Calu3 (cell line): ENCODE results near the gene MAGIX. TPM values are rescaled to one million over a fixed set of nuclear protein-coding genes. Genes with fewer than 3 reads are reported as not detected.
A peak's percentile ranks its signal among the peaks of the same experiment; 100 is the strongest.

ENCODE experiments used
- BruUV-seq: library from RNA; stranded (reverse); fragments of 400-500 nt; replicated peaks from 2 replicates; lab custom pipeline; 2021; lab: Mats Ljungman, UMichigan
- CTCF ChIA-PET: fragments of 300-600 bp; sonication (Branson Sonifier 250); formaldehyde crosslinking; loops from one replicate; lab custom pipeline; 2022; ENCODE audit warnings: antibody characterized with exemption; lab: Charles Lee
- DNase-seq: peaks from one replicate; pipeline ENCODE4 v3.0.0; 2022
- H3K27ac Mint-ChIP-seq: one replicate; pipeline ENCODE4 v1.8.0; 2022; ENCODE audit warnings: mixed read lengths; ENCODE audit not compliant: unreplicated experiment
- H3K27me3 Mint-ChIP-seq: one replicate; pipeline ENCODE4 v1.8.0; 2022; ENCODE audit warnings: mixed read lengths; ENCODE audit not compliant: unreplicated experiment
- H3K36me3 Mint-ChIP-seq: one replicate; pipeline ENCODE4 v1.8.0; 2022; ENCODE audit warnings: mild to moderate bottlenecking, moderate library complexity, mixed read lengths; ENCODE audit not compliant: insufficient read depth, unreplicated experiment
- H3K4me1 Mint-ChIP-seq: one replicate; pipeline ENCODE4 v1.8.0; 2022; ENCODE audit warnings: mild to moderate bottlenecking, low read depth, mixed read lengths; ENCODE audit not compliant: unreplicated experiment
- H3K4me3 Mint-ChIP-seq: one replicate; pipeline ENCODE4 v1.8.0; 2022; ENCODE audit warnings: mild to moderate bottlenecking, low read depth, moderate library complexity, mixed read lengths; ENCODE audit not compliant: unreplicated experiment
- H3K9me3 Mint-ChIP-seq: one replicate; pipeline ENCODE4 v1.8.0; 2022; ENCODE audit warnings: low read depth, mixed read lengths; ENCODE audit not compliant: unreplicated experiment
- CTCF ChIP-seq: fragments of 200-600 bp; IDR thresholded peaks from one replicate; pipeline ENCODE4 v1.8.0; 2022; ENCODE audit warnings: antibody characterized with exemption; ENCODE audit not compliant: unreplicated experiment
- intact Hi-C: fragments of 100-400 bp; cut with micrococcal nuclease; formaldehyde crosslinking; loops from one replicate; pipeline ENCODE4 v1.10.0; 2022; ENCODE audit not compliant: unreplicated experiment
- total RNA-seq: library from RNA; stranded (reverse); gene quantifications from 2 replicates; pipeline ENCODE4 v1.2.3, GENCODE V29; 2022

MAGIX gene
- total RNA-seq, 1 experiment from 2014 or later = 13.9 TPM

- no TSS peak for BruUV-seq
- H3K4me3 Mint-ChIP-seq = no peak overlapping the region
- CTCF ChIA-PET = interaction anchor here (0.6 kb wide), 1 partner anchor 61 kb away, joined by 3 read pairs; no protein-coding TSS in a partner anchor
- DNase-seq = no peak
- H3K36me3 Mint-ChIP-seq = peaks cover 33% of the 10 kb centered on the region
- TF ChIP-seq CTCF = no peak
- intact Hi-C loops = no loop called here
- H3K27ac Mint-ChIP-seq = no peak overlapping the region
- H3K4me1 Mint-ChIP-seq = peaks cover 22% of the 10 kb centered on the region
- H3K27me3 Mint-ChIP-seq = no peaks in the 10 kb centered on the region
- no peaks in the 10 kb centered on the region for H3K9me3 Mint-ChIP-seq
These were observed 926 bp upstream of the MAGIX start for GRCh38 chrX:49161632-49162031.

- no TSS peak for BruUV-seq
- Mint-ChIP-seq H3K27me3 (no peaks in the 10 kb centered on the region), H3K9me3 (no peaks in the 10 kb centered on the region), H3K36me3 (peaks cover 42% of the 10 kb centered on the region), H3K4me1 (peaks cover 31% of the 10 kb centered on the region), H3K27ac (peak overlapping the region; percentile 17), H3K4me3 (peak overlapping the region; percentile 94)
- DNase-seq = peak; percentile 88
- peak; percentile 65 for TF ChIP-seq CTCF
- intact Hi-C loops = loop anchor here (1.0 kb wide), 1 partner anchor 40 kb away; the partner anchor contains the start of gene GPKOW
- CTCF ChIA-PET = no interaction called here
These were observed 1.2 kb downstream of the MAGIX start for GRCh38 chrX:49163555-49164419.

GRCh38 chrX:49164589-49165360 lies 2.2 kb downstream of the MAGIX start:
- no peaks in the 10 kb centered on the region for H3K9me3 Mint-ChIP-seq
- CTCF ChIA-PET = no interaction called here
- peak overlapping the region; percentile 94 for H3K4me3 Mint-ChIP-seq
- BruUV-seq = no TSS peak
- peaks cover 42% of the 10 kb centered on the region for H3K36me3 Mint-ChIP-seq
- no peaks in the 10 kb centered on the region for H3K27me3 Mint-ChIP-seq
- no peak for DNase-seq
- H3K4me1 Mint-ChIP-seq = peaks cover 27% of the 10 kb centered on the region
- intact Hi-C loops = loop anchor here (1.0 kb wide), 1 partner anchor 41 kb away; the partner anchor contains the start of gene GPKOW
- H3K27ac Mint-ChIP-seq = peak overlapping the region; percentile 47
- no peak for TF ChIP-seq CTCF
